GM19239 (cell line): ENCODE measurements around the gene HK3.

Experiments used
- DNase-seq: peaks from one replicate; pipeline ENCODE4 v3.0.0; 2011; ENCODE audit warnings: low spot score; ENCODE audit not compliant: insufficient read length
- FAIRE-seq: peaks from 2 replicates; lab custom pipeline; 2011; peaks lifted over from hg19 to GRCh38; lab: Jason Lieb, UNC

Gene HK3

DNA sequence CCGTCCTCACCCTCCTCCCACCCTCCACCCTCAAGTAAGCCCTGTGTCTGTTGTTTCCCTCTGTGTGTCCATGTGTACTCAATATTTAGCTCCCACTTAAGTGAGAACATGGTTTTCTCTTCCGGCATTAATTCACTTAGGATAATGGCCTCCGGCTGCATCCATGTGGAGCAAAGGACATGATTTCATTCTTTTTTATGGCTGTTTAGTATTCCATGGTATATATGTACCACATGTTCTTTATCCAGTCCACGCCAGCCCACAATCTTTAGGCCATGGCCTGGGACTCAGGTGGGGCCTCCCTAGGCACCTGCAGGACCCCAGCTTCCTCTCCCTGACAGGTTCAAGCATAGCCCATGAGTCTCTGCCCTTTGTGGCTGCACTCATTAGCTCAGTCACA, 65.9 kb downstream of the HK3 start:
- DNase-seq (no peak), FAIRE-seq (no peak)

GRCh38 chr5:176832162-176832561, 67.0 kb downstream of the HK3 start:
- FAIRE-seq (no peak), DNase-seq (no peak)

- DNase-seq (no peak), FAIRE-seq (no peak)
Measured at GRCh38 chr5:176831425-176831824, 67.7 kb downstream of the HK3 start.

DNA sequence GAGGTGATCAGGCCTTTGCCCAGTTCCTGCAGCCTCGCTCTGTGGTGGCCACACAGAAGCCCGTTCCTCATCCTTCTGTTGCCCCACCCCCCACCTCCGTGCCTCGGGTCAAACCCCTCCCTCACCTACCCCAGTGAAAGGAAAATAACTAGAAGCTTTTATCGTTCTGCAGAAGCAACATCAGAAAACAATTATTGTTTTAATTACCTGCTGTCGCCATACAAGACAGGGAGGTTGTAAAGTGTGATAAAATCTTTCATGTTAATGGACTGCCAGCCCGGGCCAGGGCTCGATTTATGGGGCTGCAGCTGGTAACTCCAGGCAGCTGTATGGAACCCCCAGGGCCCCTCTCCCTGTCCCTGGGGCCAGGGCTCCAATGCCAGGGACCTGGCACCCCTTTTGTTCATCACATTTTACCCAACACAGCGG, 68.1 kb downstream of the HK3 start:
- DNase-seq = no peak
- no peak for FAIRE-seq
